Ramos (cell line): Measurements from ENCODE around the gene UFD1.

Experiments used
- in situ Hi-C: fragments of 300-500 bp; cut with MboI; formaldehyde crosslinking; loops from one replicate; pipeline ENCODE4 v1.14.3; 2022; ENCODE audit warnings: low sequenced_read_pairs; ENCODE audit not compliant: unreplicated experiment

UFD1 gene

GRCh38 chr22:19498154-19498865 lies 19.3 kb upstream of the UFD1 start:
- in situ Hi-C loops = no loop called here

- in situ Hi-C loops = no loop called here
These were observed 18.3 kb upstream of the UFD1 start for GRCh38 chr22:19497245-19497644.

- in situ Hi-C loops = no loop called here
These were observed 17.3 kb upstream of the UFD1 start for GRCh38 chr22:19496324-19496630.

- in situ Hi-C loops = no loop called here
These were observed 16.8 kb upstream of the UFD1 start for GRCh38 chr22:19495562-19496323.

GRCh38 chr22:19494676-19495173 lies 15.7 kb upstream of the UFD1 start:
- in situ Hi-C loops = no loop called here

- in situ Hi-C loops = no loop called here
These were observed 15.1 kb upstream of the UFD1 start for GRCh38 chr22:19494001-19494560.

GRCh38 chr22:19492504-19493174 lies 13.6 kb upstream of the UFD1 start:
- in situ Hi-C loops = no loop called here

- in situ Hi-C loops = no loop called here
These were observed 11.7 kb upstream of the UFD1 start for GRCh38 chr22:19490628-19491230.

GRCh38 chr22:19488884-19489843 lies 10.2 kb upstream of the UFD1 start:
- in situ Hi-C loops = no loop called here

- in situ Hi-C loops = no loop called here
These were observed 9.3 kb upstream of the UFD1 start for GRCh38 chr22:19488285-19488684.

GRCh38 chr22:19483481-19484244 lies 4.7 kb upstream of the UFD1 start:
- in situ Hi-C loops = no loop called here

- in situ Hi-C loops = no loop called here
These were observed 3.3 kb upstream of the UFD1 start for GRCh38 chr22:19482297-19482696.

GRCh38 chr22:19480789-19481188 lies 1.8 kb upstream of the UFD1 start:
- in situ Hi-C loops = no loop called here

GRCh38 chr22:19480173-19480568 lies 1.2 kb upstream of the UFD1 start:
- in situ Hi-C loops = no loop called here

GRCh38 chr22:19479355-19480172 lies 571 bp upstream of the UFD1 start, which contains the start of gene CDC45:
TSS of gene CDC45 (plus strand) at chr22:19479920. CDS start at chr22:19479969, 49 bp downstream.
- in situ Hi-C loops = no loop called here

GRCh38 chr22:19478045-19478900 lies 720 bp downstream of the UFD1 start:
- in situ Hi-C loops = no loop called here
